Endothelial cell of umbilical vein (primary cell): Measurements from ENCODE around the gene POTEJ.
"Not testable (repeated sequence)": the region's sequence is repeated elsewhere in the genome, so short reads cannot be mapped to it uniquely, and the experiment has no call there.

Experiments
- EZH2 ChIP-seq: IDR thresholded peaks from 2 replicates; pipeline ENCODE4 v1.6.1; 2012; ENCODE audit warnings: borderline replicate concordance, low read depth, mild to moderate bottlenecking, moderate library complexity, low read length, inconsistent platforms; ENCODE audit not compliant: severe bottlenecking
- GATA2 ChIP-seq: IDR thresholded peaks from 2 replicates; pipeline ENCODE4 v1.7.0; 2011; ENCODE audit warnings: low read depth, mild to moderate bottlenecking, moderate library complexity, mixed read lengths, low read length; ENCODE audit not compliant: insufficient read length, insufficient read depth
- MYC ChIP-seq: IDR thresholded peaks from one replicate; pipeline ENCODE4 v1.6.1; 2011; ENCODE audit warnings: mild to moderate bottlenecking, low read depth, low read length
- POLR2A ChIP-seq: IDR thresholded peaks from 2 replicates; pipeline ENCODE4 v1.6.1; 2012; ENCODE audit warnings: low read depth, mild to moderate bottlenecking, control low read depth, low read length
- POLR2AphosphoS5 ChIP-seq: IDR thresholded peaks from 2 replicates; pipeline ENCODE4 v1.6.1; 2012; ENCODE audit warnings: low read depth, mild to moderate bottlenecking, control low read depth, low read length, moderate library complexity; ENCODE audit not compliant: insufficient read depth
- TF ChIP-seq, protein P1 (sequence below), 2 donors: IDR thresholded peaks; 1 replicate in 1 of 2; 2 replicates in 1 of 2; pipeline ENCODE4 v1.5.1; 2011; ENCODE audit warnings: low read length in 2 of 2, mild to moderate bottlenecking in 2 of 2, moderate library complexity in 2 of 2, control low read depth in 1 of 2, inconsistent platforms in 1 of 2, low read depth in 1 of 2; ENCODE audit not compliant: insufficient read depth in 1 of 2; ENCODE audit errors: extremely low read depth in 1 of 2

- TF ChIP-seq, protein P1, sequence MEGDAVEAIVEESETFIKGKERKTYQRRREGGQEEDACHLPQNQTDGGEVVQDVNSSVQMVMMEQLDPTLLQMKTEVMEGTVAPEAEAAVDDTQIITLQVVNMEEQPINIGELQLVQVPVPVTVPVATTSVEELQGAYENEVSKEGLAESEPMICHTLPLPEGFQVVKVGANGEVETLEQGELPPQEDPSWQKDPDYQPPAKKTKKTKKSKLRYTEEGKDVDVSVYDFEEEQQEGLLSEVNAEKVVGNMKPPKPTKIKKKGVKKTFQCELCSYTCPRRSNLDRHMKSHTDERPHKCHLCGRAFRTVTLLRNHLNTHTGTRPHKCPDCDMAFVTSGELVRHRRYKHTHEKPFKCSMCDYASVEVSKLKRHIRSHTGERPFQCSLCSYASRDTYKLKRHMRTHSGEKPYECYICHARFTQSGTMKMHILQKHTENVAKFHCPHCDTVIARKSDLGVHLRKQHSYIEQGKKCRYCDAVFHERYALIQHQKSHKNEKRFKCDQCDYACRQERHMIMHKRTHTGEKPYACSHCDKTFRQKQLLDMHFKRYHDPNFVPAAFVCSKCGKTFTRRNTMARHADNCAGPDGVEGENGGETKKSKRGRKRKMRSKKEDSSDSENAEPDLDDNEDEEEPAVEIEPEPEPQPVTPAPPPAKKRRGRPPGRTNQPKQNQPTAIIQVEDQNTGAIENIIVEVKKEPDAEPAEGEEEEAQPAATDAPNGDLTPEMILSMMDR (IDR thresholded peaks at IDR 0.05; ENCODE audit: extremely low read depth in 1 of 2, insufficient read depth in 1 of 2, low read depth in 1 of 2, low read length in 2 of 2): not testable (repeated sequence)
- not testable (repeated sequence) for TF ChIP-seq EZH2, POLR2AphosphoS5, MYC, POLR2A, GATA2
These were observed 58.9 kb downstream of the POTEJ start for GRCh38 chr2:130670026-130670745.
